Activated CD8-positive, alpha-beta T cell treated with anti-CD3 and anti-CD28 coated beads for 36 hours (primary cell): ENCODE data around the gene FBRSL1. TPM values are rescaled to one million over a fixed set of nuclear protein-coding genes. Genes with fewer than 3 reads are reported as not detected.

ENCODE experiments used
- ATAC-seq: fragments of 200-7000 bp; cut with Tn5 transposase; one replicate; pipeline ENCODE4 v1.10.0; 2021; ENCODE audit warnings: mild to moderate bottlenecking, moderate library complexity
- CTCF ChIA-PET: fragments of 350-600 bp; sonication (Branson Sonifier 250); formaldehyde crosslinking; loops from one replicate; lab custom pipeline; 2021; ENCODE audit warnings: antibody characterized with exemption; lab: Charles Lee
- POLR2A ChIA-PET: fragments of 350-600 bp; sonication (Branson Sonifier 250); formaldehyde crosslinking; loops from one replicate; lab custom pipeline; 2021; ENCODE audit warnings: antibody characterized with exemption; lab: Charles Lee
- DNase-seq: peaks from one replicate; pipeline ENCODE4 v3.0.0-alpha.2; 2020
- H3K27ac Mint-ChIP-seq: one replicate; pipeline ENCODE4 v1.8.0; 2021; ENCODE audit warnings: mild to moderate bottlenecking, mixed read lengths
- H3K27me3 Mint-ChIP-seq: one replicate; pipeline ENCODE4 v1.8.0; 2021; ENCODE audit warnings: mixed read lengths
- H3K36me3 Mint-ChIP-seq: one replicate; pipeline ENCODE4 v1.8.0; 2021; ENCODE audit warnings: low read depth, mixed read lengths
- H3K4me1 Mint-ChIP-seq: one replicate; pipeline ENCODE4 v1.8.0; 2021; ENCODE audit warnings: low read depth, mixed read lengths
- H3K4me3 Mint-ChIP-seq: one replicate; pipeline ENCODE4 v1.8.0; 2021; ENCODE audit warnings: mild to moderate bottlenecking, moderate library complexity, mixed read lengths
- H3K9me3 Mint-ChIP-seq: one replicate; pipeline ENCODE4 v1.8.0; 2021; ENCODE audit warnings: mixed read lengths
- intact Hi-C: fragments of 100-400 bp; cut with micrococcal nuclease; formaldehyde crosslinking; loops from one replicate; pipeline ENCODE4 v1.10.0; 2022
- total RNA-seq, 2 experiments: library from RNA; stranded (reverse); gene quantifications; one replicate each; pipeline ENCODE4 v1.2.3, GENCODE V29; 2021
- TF ChIP-seq, protein P1 (sequence below): fragments of 200-600 bp; IDR thresholded peaks from one replicate; pipeline ENCODE4 v1.8.0; 2022; ENCODE audit warnings: antibody characterized with exemption, mild to moderate bottlenecking

Gene FBRSL1
- total RNA-seq, 2 experiments from 2014 or later: 41.4 to 48.1 TPM

DNA sequence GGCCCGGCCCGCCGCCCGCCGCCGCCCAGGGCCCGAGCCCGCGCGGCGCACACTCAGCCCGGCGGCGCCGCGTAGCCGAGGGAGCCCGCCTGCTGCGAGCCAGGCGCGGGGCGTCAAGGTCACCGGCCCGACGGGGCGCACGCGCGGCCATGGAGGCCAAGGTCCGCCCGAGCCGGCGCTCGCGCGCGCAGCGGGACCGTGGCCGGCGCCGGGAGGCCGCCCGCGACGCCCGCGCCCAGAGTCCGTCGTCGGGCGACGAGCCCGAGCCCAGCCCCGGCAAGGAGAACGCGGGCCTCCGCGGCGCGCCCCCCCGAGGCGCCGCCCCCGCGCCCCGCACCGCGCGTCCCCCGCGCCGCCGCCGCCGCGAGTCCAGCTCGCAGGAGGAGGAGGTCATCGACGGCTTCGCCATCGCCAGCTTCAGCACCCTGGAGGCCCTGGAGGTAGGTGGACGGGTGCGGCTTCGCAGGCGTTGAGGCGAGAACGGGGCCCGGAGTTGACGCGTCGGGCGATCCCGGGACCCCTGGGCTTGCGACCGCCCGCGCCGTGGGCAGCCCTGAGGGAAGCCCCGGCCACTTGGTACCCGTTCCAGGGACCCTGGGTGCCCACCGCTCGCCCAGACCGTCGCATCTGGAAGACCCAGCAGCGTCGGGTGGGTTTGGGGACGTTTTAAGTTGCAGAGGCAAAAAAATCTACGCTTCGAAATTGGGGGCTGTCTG lies 629 bp downstream of the FBRSL1 start:
- TF ChIP-seq, protein P1, sequence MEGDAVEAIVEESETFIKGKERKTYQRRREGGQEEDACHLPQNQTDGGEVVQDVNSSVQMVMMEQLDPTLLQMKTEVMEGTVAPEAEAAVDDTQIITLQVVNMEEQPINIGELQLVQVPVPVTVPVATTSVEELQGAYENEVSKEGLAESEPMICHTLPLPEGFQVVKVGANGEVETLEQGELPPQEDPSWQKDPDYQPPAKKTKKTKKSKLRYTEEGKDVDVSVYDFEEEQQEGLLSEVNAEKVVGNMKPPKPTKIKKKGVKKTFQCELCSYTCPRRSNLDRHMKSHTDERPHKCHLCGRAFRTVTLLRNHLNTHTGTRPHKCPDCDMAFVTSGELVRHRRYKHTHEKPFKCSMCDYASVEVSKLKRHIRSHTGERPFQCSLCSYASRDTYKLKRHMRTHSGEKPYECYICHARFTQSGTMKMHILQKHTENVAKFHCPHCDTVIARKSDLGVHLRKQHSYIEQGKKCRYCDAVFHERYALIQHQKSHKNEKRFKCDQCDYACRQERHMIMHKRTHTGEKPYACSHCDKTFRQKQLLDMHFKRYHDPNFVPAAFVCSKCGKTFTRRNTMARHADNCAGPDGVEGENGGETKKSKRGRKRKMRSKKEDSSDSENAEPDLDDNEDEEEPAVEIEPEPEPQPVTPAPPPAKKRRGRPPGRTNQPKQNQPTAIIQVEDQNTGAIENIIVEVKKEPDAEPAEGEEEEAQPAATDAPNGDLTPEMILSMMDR: no peak
- ATAC-seq (no peak), DNase-seq (peak; percentile 37)
- intact Hi-C loops: no loop called here
- Mint-ChIP-seq H3K27ac (peak overlapping the region; percentile 85), H3K9me3 (no peaks in the 10 kb centered on the region), H3K36me3 (peaks cover 7% of the 10 kb centered on the region), H3K4me3 (peak overlapping the region; percentile 70), H3K4me1 (peaks cover 64% of the 10 kb centered on the region), H3K27me3 (no peaks in the 10 kb centered on the region)
- POLR2A ChIA-PET: no interaction called here
- CTCF ChIA-PET: interaction anchor here (1.2 kb wide), 2 partner anchors 30 to 75 kb away, joined by 3 read pairs; no protein-coding TSS in a partner anchor

DNA sequence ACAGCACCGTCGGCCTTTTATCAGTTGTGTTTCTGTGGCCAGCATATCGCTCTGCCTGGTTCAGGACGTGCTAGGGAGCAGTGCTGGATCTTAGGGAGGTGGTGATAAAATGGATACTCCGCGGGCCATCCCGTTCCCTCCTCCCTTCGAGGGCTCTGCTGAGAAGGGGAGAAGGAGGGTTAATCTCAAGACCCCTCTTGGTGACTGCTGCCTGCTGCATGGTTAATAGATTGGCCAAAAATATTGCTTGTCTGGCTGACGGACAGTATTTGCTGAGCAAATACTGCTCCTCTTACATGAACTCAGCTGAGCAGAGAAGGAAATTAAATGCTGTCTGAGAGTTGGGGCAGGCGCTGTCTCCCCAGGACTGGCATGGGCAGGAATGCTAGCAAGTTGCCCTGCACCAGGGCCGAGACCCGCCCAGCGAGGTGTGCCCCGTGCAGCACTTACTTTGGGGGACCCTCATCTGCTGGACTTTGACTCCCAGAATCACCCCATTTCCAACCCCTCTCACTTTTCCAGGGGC lies 1.2 kb downstream of the FBRSL1 start:
- ChIA-PET POLR2A (no interaction called here), CTCF (interaction anchor here (0.9 to 1.4 kb wide), 4 partner anchors 31 to 77 kb away, joined by 3 to 5 read pairs (median 3); no protein-coding TSS in a partner anchor)
- TF ChIP-seq, protein P1: no peak
- Mint-ChIP-seq H3K27me3 (no peaks in the 10 kb centered on the region), H3K4me3 (peak overlapping the region; percentile 70), H3K4me1 (peaks cover 64% of the 10 kb centered on the region), H3K9me3 (no peaks in the 10 kb centered on the region), H3K27ac (peak overlapping the region; percentile 85), H3K36me3 (peaks cover 7% of the 10 kb centered on the region)
- DNase-seq: no peak
- no peak for ATAC-seq
- intact Hi-C loops: no loop called here

DNA sequence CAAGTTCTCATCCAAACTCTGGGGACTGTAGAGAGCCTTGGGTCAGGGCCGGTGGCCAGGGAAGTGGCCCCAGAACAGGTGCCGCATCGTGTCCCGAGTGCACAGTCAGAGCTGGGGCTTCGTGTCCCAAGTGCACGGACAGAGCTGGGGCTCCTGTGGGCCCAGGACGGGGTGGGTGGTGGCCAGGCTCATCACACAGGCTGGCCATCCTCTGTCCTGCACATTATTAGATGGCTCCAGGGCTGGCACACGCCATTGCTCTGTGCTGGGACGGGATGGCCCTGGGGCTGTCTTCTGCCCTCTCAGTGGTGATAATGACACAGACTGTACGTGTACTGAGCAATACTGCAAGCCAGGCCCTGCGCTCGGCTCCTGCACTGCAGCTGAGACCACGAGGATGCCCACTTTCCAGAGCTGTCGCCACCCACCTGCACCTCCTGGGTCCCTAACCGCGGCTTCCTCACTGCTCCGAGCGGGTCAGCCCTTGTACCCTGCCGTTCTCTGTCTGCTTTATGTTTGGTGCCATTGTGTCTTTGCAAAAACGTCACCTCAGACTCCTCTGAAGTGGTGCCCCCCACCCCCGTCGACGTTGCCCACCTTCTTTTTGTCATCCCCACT lies 1.9 kb downstream of the FBRSL1 start:
- intact Hi-C loops: no loop called here
- peak overlapping the region; percentile 70 for H3K4me3 Mint-ChIP-seq
- DNase-seq (peak; percentile 60), ATAC-seq (peak; percentile 6)
- ChIA-PET POLR2A (no interaction called here), CTCF (interaction anchor here (0.9 to 1.5 kb wide), 6 partner anchors 31 to 78 kb away, joined by 3 to 5 read pairs (median 3); no protein-coding TSS in a partner anchor)
- H3K4me1 Mint-ChIP-seq: peaks cover 65% of the 10 kb centered on the region
- TF ChIP-seq, protein P1: no peak
- peak overlapping the region; percentile 67 for H3K27ac Mint-ChIP-seq
- H3K27me3 Mint-ChIP-seq: no peaks in the 10 kb centered on the region
- peaks cover 7% of the 10 kb centered on the region for H3K36me3 Mint-ChIP-seq
- no peaks in the 10 kb centered on the region for H3K9me3 Mint-ChIP-seq

DNA sequence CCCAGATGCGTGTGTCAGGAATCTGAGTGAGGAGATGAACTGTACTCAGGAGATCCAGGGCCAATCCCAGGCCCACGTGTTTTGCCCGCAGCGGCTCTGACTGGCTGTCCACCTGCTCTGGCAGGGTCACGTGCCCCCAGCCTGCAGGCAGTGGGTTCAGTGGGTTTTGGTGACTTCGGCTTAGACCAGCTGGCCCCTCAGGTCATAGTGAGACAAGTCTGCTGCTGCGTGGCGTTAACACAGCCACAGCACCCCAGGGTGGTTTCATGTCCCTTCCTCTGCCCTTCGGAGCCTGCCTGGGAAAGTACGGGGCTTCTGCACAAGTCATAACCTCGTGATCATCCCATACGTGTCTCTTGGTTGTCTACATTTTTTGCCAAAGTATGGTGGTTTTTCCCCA lies 2.6 kb downstream of the FBRSL1 start:
- Mint-ChIP-seq H3K4me3 (peak overlapping the region; percentile 70), H3K27ac (peak overlapping the region; percentile 67), H3K4me1 (peaks cover 63% of the 10 kb centered on the region), H3K9me3 (no peaks in the 10 kb centered on the region), H3K27me3 (no peaks in the 10 kb centered on the region), H3K36me3 (peaks cover 7% of the 10 kb centered on the region)
- CTCF ChIA-PET: interaction anchor here (1.0 to 1.5 kb wide), 3 partner anchors 31 to 79 kb away, joined by 3 to 5 read pairs (median 4); no protein-coding TSS in a partner anchor
- ATAC-seq: no peak
- POLR2A ChIA-PET: no interaction called here
- DNase-seq: peak; percentile 55
- intact Hi-C loops: no loop called here
- TF ChIP-seq, protein P1: no peak
